ENCODE measurements around the gene WBP4. TPM values are rescaled to one million over a fixed set of nuclear protein-coding genes. Genes with fewer than 3 reads are reported as not detected.
"Not testable (repeated sequence)": the region's sequence is repeated elsewhere in the genome, so short reads cannot be mapped to it uniquely, and the experiment has no call there.

The WBP4 gene
- total RNA-seq, 1 experiment from 2014 or later, result 7.2 TPM

DNA sequence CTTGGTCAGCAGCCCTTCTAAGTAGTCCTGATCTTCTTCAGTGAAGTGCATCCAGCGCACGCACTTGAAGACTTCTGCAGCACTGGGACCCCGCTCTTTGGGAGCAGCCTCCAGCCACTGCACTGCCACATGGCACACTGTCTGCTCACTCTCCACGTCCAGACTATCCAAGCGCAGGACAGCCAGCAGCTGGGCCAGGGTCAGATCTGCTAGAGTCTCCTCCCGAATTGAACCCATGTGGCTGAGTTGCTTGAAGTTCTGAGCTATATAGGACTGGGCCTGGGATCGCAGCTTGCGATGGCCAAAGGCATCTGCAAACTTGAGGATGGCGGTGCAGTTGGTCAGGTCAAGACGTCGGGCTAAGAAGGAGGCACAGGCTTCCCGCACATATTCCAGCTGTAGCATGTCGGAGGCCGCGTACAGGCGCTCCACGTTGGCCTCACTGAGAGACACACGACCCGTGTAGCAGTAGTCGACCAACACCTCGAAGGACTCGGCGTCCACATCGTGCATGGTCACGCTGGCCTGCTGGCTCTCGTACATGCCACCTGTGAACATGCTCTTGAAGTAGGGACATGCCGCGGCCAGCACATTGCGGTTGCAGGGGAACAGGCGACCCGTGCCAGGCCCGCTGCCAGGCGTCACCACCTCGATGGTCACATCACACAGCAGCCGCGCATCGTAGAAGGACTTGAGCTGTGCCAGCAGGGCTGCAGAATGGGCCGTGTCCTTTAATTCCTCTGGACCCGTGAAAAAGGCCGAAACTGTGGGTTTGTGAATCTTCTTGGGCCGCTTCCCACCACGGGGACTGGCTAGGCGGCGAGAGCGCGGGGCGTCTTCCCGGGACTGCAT lies 70.6 kb downstream of the WBP4 start:
- not testable (repeated sequence) for H3K79me1 ChIP-seq (ENCODE audit: insufficient read depth, low read depth, low read length, poor library complexity, severe bottlenecking); H4K5ac ChIP-seq (ENCODE audit: insufficient read length, low read depth, low read length); H3K9me3 Mint-ChIP-seq; DNase-seq; H4K91ac ChIP-seq (ENCODE audit: insufficient read length, low read depth, low read length); H2BK20ac ChIP-seq (ENCODE audit: low read depth, low read length, poor library complexity, severe bottlenecking); H3K23me2 ChIP-seq (ENCODE audit: insufficient read length, low read depth, low read length, poor library complexity, severe bottlenecking); H3K4me1 ChIP-seq (ENCODE audit: insufficient read depth, low read length); H3K9me3 ChIP-seq (ENCODE audit: control insufficient read depth, low read depth, low read length); H3T11ph ChIP-seq (ENCODE audit: low read length); H2BK120ac ChIP-seq (ENCODE audit: low read depth, low read length, poor library complexity, severe bottlenecking); H4K20me1 ChIP-seq (ENCODE audit: control insufficient read depth, insufficient read depth, insufficient read length); H3K23ac ChIP-seq (ENCODE audit: insufficient read length, low read depth, low read length); H3K27ac ChIP-seq (ENCODE audit: insufficient read length, low read depth, low read length); H3K56ac ChIP-seq (ENCODE audit: insufficient read length, low read depth, low read length); H2BK12ac ChIP-seq (ENCODE audit: insufficient read length, low read depth, low read length); H3K4ac ChIP-seq (ENCODE audit: low read depth, low read length); H3K79me2 ChIP-seq (ENCODE audit: insufficient read depth, low read length); H3K27me3 ChIP-seq (ENCODE audit: insufficient read depth, low read length); H2AK5ac ChIP-seq (ENCODE audit: insufficient read length, low read length); H4K8ac ChIP-seq (replicated peaks; ENCODE audit: insufficient read length, low read depth, low read length); H2BK5ac ChIP-seq (ENCODE audit: insufficient read length, low read length); H3K27me3 Mint-ChIP-seq (ENCODE audit: low read depth); H2BK15ac ChIP-seq (ENCODE audit: low read depth, low read length); H2AFZ ChIP-seq (ENCODE audit: low read length)
- Histone ChIP-seq H3K4me2 (ENCODE audit: insufficient read depth, insufficient read length, low read length) (peak overlapping the region; percentile 72), H3K18ac (ENCODE audit: insufficient read length, low read depth, low read length) (peak overlapping the region; percentile 37), H3K14ac (ENCODE audit: insufficient read depth, low read length) (peak overlapping the region; percentile 89), H3K9ac (ENCODE audit: extremely low read depth, insufficient read length, low read length) (peak overlapping the region; percentile 69)
- H3K27ac Mint-ChIP-seq, result peak overlapping the region; percentile 77 to 95 (median 93); a peak in 4 of 7 replicates
- peaks cover 10 to 21% (median 17%) of the 10 kb centered on the region in 3 experiments for H3K36me3 Mint-ChIP-seq (ENCODE audit: insufficient read depth in 1 of 3, low read depth in 3 of 3)
- H3K4me1 Mint-ChIP-seq, result peaks cover 24 to 35% of the 10 kb centered on the region in 2 experiments
- H3K4me3 Mint-ChIP-seq, result peak overlapping the region; percentile 95
- WGBS (ENCODE audit: extremely low coverage, insufficient read length, low lambda C conversion rate), result no CpG with 5 or more reads among the region's 48 CpGs
